Testis (tissue), 2 donors: ENCODE data around the gene ZFYVE28.

Experiments used
- POLR2A ChIP-seq: fragments of 450-650 bp; IDR thresholded peaks from one replicate; pipeline ENCODE4 v1.6.1; 2017; ENCODE audit warnings: antibody characterized with exemption, mild to moderate bottlenecking, moderate library complexity
- TF ChIP-seq, protein P1 (sequence below), 3 experiments: fragments of 450-650 bp in 2 of 3; fragments of 200-600 bp in 1 of 3; sonication (generic) in 1 of 3; IDR thresholded peaks; one replicate each; pipeline ENCODE4 v1.5.1; 2016 to 2019; ENCODE audit warnings: antibody characterized with exemption in 3 of 3, mild to moderate bottlenecking in 2 of 3, moderate library complexity in 1 of 3

DNA sequence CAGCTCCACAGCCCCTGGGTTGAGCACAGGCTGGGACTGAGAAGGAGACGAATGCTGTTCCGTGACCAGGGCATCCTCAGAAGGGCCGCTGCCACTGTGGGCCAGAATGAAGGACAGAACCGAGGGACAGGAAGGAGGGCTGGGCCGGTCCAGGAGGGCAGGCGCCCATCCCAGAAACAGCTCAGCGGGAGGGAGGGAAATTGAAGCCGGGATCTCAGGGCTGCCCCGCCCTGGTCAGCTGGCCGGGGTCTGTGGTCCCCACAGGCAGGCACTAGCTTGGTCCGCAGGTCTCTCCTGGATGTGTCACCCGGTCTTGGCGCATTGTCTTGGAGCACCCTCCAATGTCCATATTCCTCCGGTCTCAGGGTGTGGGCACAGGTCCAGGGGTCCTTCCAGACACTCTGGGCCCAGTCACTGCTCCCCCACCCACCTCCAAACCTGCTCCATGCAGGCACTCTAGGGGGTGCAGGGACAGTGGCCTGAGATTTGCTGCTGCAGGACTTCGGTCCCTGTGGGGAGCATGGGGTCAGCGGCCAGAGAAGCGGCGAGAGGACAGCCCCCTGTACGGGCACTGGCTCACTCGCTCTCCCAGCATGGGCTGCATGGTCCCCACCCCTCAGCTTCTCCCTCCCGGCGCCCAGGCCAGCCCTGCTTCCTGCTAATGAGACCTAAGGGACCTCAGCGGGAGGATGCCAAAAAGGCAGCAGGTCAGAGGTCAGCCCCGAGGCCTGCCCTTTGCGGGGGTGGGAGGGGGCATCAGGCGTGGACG is 132.6 kb downstream of the ZFYVE28 start:
- TF ChIP-seq, protein P1, sequence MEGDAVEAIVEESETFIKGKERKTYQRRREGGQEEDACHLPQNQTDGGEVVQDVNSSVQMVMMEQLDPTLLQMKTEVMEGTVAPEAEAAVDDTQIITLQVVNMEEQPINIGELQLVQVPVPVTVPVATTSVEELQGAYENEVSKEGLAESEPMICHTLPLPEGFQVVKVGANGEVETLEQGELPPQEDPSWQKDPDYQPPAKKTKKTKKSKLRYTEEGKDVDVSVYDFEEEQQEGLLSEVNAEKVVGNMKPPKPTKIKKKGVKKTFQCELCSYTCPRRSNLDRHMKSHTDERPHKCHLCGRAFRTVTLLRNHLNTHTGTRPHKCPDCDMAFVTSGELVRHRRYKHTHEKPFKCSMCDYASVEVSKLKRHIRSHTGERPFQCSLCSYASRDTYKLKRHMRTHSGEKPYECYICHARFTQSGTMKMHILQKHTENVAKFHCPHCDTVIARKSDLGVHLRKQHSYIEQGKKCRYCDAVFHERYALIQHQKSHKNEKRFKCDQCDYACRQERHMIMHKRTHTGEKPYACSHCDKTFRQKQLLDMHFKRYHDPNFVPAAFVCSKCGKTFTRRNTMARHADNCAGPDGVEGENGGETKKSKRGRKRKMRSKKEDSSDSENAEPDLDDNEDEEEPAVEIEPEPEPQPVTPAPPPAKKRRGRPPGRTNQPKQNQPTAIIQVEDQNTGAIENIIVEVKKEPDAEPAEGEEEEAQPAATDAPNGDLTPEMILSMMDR (IDR thresholded peaks at IDR 0.05), result no peak
- no peak for TF ChIP-seq POLR2A
